Liver (tissue), 3 donors: ENCODE results near the gene NUDT22.

Experiments used
- ATF3 ChIP-seq: IDR thresholded peaks from 2 replicates; pipeline ENCODE4 v1.6.1; 2016; ENCODE audit warnings: antibody characterized with exemption
- CTCF ChIP-seq: fragments of 150-350 bp; IDR thresholded peaks from 2 replicates; pipeline ENCODE4 v1.5.1; 2017; ENCODE audit warnings: improper control_type of control experiment, low read depth, low read length; ENCODE audit not compliant: missing input control
- MAX ChIP-seq: IDR thresholded peaks from 2 replicates; pipeline ENCODE4 v1.6.1; 2016; ENCODE audit warnings: antibody characterized with exemption
- TAF1 ChIP-seq: conservative IDR thresholded peaks from 2 replicates; pipeline ENCODE4 v1.6.1; 2016; ENCODE audit warnings: antibody characterized with exemption, mild to moderate bottlenecking
- ZBTB33 ChIP-seq: IDR thresholded peaks from 2 replicates; pipeline ENCODE4 v1.6.1; 2016; ENCODE audit warnings: antibody characterized with exemption
- TF ChIP-seq, protein P1 (sequence below): IDR thresholded peaks from 2 replicates; pipeline ENCODE4 v1.6.1; 2016; ENCODE audit warnings: antibody characterized with exemption, mild to moderate bottlenecking
- donor health status: healthy.
- donor health status: healthy.

DNA sequence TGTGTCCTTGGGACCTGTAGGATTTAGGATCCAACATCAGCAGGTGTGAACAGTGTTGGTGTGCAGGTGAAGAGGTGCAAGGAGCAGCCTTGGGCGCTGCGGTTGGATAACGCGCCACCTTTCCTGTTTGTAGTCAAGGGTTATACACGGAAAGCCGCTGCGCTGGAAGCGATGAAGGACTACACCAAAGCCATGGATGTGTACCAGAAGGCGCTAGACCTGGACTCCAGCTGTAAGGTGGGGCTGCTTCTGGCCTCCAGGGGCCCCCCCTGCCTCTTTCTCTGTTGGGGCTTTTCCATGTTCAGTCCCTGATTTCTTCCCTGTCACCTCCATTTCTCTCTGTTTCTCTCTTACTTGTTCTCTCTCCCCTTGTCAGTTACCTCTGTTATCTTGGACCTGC lies 23.1 kb upstream of the NUDT22 start:
- TF ChIP-seq CTCF (no peak), ATF3 (no peak), ZBTB33 (no peak), MAX (no peak), TAF1 (no peak)
- TF ChIP-seq, protein P1, sequence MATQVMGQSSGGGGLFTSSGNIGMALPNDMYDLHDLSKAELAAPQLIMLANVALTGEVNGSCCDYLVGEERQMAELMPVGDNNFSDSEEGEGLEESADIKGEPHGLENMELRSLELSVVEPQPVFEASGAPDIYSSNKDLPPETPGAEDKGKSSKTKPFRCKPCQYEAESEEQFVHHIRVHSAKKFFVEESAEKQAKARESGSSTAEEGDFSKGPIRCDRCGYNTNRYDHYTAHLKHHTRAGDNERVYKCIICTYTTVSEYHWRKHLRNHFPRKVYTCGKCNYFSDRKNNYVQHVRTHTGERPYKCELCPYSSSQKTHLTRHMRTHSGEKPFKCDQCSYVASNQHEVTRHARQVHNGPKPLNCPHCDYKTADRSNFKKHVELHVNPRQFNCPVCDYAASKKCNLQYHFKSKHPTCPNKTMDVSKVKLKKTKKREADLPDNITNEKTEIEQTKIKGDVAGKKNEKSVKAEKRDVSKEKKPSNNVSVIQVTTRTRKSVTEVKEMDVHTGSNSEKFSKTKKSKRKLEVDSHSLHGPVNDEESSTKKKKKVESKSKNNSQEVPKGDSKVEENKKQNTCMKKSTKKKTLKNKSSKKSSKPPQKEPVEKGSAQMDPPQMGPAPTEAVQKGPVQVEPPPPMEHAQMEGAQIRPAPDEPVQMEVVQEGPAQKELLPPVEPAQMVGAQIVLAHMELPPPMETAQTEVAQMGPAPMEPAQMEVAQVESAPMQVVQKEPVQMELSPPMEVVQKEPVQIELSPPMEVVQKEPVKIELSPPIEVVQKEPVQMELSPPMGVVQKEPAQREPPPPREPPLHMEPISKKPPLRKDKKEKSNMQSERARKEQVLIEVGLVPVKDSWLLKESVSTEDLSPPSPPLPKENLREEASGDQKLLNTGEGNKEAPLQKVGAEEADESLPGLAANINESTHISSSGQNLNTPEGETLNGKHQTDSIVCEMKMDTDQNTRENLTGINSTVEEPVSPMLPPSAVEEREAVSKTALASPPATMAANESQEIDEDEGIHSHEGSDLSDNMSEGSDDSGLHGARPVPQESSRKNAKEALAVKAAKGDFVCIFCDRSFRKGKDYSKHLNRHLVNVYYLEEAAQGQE, result no peak
